Stimulated activated CD8-positive, alpha-beta memory T cell treated with anti-CD3 and anti-CD28 coated beads, Interleukin-2, amount 100 ng/mL, for 1 hour (primary cell): Measurements from ENCODE around the gene SLX9.
A peak's percentile ranks its signal among the peaks of the same experiment; 100 is the strongest.
"Not testable (repeated sequence)": the region's sequence is repeated elsewhere in the genome, so short reads cannot be mapped to it uniquely, and the experiment has no call there.

Experiments used
- DNase-seq, 2 donors: peaks; one replicate each; pipeline ENCODE4 v3.0.0-alpha.2; 2020; ENCODE audit warnings: low read depth in 2 of 2

The SLX9 gene

DNA sequence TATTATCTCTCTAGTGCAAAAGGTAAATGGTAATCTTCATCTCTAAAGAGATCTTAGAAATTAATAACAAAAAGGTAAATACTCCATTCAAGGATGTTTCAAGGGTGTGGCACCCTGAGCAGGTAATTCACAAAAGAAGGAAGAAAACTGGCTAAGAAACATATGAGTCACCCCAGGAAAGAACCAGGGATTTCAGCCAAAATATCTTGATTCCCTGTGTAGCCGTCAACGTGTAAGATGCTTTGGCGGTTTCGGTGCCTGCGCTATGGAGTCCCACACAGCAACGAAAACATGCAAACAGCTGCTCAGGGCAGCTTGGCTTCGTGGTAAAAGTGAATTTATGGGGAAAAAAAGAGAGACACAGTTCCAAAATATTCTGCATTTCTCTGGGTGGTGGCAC lies 22.9 kb upstream of the SLX9 start:
- DNase-seq, result no peak

DNA sequence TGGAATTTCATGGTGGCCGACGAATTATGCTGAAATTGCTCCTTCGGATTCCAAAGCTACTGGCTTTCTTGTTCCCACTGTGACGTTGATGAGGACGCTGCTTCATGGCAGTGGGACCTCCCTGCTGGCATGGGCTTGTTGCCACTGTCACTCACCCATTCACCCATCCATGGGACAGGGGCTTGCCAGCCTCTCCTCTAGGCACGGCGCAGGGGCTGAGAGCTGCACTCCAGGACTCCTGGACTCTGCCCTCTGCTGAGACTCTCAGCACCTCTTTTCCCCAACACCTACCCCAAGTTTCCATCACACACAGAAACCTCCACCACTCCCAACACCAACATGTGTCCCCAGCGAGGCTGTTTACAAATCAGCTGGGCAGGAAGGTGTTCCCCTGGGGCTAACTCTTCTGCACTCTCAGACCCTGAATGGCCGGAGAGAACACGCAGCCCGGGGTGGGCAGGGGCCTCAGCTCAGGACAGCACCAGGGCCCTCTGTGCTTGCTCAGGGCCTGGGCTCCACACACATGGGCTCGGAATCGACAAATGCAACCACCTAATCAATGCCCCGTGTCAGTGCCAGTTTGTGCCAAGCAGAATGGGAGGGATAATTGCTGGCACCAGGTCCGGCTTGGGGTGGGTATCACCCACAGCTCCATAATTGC lies 22.3 kb upstream of the SLX9 start:
- DNase-seq, result no peak

DNA sequence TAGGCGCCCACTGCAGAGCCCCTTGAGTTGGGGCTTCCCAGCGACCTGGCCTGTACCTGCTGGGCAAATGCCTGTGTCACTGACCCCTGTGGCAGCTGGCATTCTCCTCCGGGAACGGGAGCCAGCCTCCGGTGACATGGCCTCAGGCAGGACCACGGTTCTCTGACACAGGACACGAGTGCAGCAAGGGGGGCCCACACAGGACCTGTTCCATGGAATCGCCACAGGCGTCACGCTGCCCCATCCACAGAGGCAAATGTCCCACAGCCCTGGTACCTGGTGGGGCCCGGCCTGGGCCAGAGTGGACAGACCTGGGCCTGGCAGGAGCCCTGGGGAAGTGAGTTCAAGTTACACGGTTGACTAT lies 21.7 kb upstream of the SLX9 start:
- no peak for DNase-seq

DNA sequence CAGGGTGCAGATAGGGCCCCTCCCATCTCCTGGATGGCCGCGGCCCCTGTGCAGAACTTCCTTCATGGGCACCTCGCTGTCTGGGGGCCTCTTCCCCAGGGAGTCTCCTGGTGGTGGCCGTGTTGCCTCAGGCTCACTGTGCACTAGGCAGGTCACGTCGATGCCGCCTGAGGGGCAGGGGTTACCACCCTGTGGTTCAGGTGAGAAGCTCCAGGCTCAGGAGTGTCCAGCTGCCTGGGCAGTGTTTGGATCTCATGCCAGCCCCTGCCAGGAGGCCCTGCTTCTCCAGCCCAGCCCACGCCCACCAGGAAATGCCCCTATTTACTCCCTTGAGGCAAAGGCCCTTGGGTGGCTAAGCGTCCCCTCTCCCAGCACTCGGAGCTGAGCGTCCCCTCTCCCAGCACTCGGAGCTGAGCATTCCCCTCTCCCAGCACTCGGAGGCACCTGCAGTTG lies 21.2 kb upstream of the SLX9 start:
- no peak for DNase-seq

DNA sequence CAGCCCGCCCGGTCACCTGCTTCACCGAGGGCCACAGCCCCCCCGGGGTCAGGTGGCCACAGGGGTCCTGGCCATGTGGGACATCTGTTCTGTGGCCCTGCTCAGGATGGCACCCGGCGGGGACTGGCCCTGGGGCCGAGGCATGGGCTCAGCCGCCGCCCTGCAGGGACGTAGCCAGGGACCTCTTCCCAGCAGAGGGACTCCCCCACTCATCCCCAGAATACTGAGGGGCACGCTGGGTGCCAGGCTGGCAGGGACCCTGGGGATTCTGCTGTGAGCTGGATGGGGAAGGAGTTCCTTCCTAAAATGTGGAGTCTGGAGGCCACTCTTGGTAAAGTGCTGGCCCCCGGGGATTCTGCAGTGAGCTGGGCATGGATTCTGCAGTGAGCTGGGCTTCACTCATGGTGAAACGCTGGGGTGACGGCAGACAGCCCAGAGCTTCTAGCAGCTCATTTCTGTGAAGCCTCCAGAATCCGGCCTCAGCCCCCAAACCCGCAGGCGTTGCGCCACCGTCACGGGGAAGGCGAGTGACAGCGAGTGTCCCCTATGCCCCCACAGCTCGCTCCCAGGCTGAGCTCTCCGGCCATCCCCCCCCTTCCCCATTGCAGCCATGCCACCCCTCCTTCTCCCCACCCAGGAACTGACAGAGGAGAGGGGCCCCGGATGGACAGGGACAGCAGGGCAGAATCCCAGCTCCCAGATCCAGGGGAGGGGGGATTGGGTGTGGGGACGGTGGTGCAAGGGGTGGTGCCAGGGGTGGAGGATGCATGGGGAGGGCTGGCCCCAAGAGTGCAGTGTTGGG lies 20.5 kb upstream of the SLX9 start:
- no peak for DNase-seq

DNA sequence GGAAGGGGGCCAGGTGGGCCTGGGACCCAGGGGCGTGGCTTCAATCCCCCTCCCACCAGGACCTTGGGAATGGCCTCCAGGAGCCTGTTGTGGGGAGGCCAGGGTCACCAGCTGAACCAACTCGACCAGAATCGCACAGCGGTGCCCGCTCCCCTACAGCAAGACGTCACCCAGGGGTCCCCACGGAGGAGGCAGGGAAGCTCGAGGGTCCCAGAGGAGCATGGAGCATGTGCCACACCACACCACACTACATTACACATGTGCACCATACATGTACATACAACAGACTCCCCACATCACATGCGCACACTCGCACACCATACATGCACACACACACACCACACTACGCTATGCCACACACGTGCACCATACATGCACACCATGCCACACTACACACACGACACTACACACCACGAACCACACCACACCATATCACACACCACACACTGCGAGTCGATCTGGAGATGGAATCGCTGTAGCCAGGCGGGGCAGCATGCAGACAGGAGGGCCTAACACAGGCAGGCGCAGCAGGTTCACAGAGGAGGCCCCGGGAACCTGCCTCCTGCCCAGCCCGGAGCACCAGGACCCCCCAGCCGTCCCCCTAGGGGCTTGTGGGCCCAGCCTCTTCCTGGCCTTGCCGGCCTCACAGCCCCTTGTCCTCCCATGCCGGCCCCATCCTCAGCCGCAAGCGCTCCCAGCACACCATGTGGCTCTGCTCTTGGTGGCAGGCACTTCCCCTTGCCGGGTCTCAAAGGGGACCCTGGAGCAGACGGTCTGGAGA lies 19.7 kb upstream of the SLX9 start:
- DNase-seq, result no peak

DNA sequence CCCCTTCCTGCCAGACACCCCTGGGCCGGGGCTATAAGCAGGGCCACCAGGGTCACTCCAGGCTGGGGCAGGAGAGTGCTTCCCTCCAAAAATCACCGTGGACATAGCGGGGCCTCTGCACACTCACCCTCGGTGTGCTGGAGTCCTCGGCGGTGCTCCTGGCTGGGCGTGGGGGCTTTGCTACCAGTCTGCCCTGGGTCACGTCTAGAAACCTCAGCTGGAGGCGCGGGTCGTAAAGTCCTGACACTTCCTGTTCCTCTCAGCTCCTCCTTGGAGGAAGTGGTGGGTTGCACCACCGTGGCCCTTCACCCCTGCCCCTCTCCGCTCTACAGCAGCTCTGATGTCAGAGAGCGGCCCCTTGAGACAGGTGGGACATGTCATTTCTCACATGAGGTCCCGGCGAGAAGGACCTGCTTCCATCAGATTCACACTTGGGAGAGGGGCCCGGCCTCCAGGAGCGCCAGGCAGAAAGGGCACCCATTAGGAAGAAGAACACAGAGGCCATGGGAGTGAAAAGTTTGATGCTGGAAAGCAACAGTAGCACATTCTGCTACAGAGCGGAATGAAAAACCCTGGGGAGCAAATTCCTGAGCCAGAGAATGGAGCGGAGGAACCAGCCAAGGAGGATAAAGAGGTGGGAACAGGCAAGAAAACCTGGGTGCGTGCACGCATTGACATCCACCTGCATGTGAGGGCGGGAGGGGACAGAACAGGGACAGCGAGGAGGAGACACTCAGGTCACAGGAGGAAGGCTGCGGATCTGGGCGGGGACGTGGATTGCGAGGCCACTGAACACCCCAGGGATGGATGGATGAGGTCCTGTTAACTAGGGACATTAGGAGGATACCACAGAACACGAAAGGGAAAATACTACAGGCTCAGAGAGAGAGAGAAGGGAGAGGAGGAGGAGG lies 18.9 kb upstream of the SLX9 start, which contains the start of gene ITGB2:
TSS of gene ITGB2 (minus strand) at position 206 of the 911 bp plus-strand sequence. CDS start 10,117 bp downstream, outside the sequence.
- DNase-seq, result no peak

DNA sequence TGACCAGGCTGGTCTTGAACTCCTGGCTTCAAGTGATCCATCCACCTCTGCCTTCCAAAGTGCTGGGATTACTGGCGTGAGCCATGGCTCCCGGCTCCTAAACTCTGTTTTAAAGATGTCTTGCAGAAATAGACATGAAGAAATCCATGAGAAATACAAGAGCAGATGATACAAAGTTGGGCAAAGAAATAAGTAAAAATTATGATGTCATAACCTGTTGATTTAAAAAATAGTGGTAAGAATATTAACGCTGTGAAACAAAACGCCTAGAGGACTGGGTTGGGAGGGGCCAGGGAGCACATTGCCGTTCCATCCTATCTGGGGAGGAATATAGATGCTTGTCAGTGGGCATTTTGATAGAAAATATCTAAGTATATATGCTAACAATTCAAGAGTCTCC lies 17.9 kb upstream of the SLX9 start:
- DNase-seq, result no peak

DNA sequence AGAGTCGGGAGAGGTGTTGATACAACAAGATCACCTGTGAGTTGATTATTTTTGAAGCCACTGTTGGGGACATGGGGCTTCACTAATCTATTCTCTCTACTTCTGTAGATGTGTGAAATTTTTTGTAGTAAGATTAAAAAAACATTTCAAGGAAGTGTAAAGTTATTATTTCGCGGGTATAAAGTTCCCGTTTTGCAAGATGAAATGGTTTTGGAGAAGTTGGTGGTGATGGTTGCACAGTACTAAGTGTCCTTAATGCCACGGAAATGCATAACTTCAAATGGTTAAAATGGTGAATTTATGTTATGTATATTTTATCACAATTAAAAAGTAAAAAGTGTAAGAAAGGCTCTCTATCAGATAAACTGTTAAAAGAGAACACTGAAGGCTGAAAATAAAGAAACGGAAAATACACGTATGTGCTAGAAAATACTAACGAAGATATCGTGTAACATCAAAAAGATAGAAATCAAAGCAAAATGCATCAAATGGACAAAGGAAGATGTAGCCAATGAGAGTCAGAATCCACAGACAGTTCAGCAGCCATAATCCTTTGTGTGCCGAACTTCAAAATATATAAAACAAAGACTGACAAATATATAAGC lies 16.2 kb upstream of the SLX9 start:
- DNase-seq, result no peak

DNA sequence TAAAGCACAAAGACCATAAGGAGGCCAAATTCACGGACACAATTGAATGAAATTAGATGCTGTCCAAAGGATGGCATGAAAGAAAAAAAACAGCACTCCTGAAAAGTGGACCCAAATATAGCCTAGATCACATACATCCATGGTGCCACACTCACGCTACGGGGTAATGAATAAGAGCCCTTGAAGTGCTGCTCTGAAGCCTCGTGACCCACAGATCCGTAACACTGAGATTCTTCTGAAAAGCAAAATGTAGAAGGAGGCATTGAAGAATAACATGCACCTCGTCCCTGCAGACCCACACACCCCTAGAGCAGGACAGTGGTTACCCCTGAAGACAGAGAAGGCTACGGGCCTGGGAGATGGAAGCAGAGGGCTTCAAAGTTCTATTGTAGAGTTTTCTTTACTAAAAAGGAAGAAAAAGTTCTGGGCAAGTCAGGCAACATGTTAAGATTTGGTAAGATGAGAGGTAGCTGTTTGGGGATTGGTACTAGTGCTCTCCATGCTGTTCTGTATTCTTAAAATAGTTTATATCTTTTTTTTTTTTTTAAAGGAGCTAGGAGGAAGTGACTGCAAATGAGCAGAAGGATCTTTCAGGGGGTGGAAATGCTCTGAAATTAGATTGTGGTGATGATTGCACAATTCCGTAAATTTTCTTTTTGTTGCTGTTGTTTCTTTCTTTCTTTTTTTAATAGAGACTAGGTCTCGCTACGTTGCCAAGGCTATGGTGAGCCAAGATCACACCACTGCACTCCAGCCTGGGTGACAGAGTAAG lies 15.0 kb upstream of the SLX9 start:
- DNase-seq, result no peak

DNA sequence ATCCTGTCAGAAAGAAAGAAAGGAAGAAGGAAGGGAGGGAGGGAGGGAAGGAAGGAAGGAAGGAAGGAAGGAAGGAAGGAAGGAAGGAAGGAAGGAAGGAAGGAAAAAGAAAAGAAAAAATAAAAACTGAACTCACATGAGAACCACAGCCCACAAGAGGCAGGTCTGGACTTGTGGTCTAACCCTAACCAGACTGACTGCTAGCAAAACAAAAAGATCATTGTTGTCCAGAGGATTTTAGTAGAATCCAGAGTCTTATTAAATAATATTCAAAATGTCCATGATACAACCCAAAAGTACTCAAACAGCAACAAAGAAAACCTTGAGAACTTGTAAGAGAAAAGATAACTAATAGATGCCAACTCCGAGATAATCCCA lies 14.5 kb upstream of the SLX9 start:
- no peak for DNase-seq

DNA sequence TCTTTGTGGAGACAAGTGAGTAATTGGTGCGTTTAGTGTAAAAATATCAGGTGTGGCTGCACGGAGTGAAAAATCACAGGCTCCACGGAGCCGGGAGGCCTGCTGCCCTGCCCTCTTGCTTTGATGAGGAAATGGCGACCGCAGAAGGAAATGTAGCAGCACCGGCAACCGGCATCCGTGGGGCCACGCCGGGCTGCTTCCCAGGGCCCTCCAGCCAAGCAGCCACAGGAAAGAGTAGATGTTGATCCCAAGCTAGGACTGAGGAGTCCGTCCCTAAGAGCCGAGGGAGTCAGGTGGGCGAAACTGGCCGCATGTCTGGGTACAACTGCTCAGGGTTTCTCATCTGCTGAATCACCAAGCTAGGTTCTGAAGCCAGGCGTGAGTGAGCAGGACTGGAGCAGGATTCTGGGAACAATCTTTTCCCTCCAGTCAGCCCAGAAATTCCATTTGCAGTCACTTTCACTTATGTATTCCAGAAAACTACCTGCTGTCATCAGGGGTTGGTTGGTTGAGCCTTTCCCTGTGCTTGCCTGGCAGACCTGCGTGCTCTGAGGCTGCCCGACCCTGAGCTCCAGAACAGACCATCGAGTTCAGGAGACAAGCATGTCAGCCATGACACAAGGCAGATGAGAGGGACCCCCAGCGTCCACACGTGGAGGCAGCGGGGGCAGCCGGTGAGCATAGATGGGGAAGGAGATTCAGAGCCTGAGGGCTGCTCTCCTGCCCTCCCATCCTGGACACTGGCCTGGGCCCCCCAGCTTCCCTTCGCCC lies 13.3 kb upstream of the SLX9 start:
- no peak for DNase-seq

DNA sequence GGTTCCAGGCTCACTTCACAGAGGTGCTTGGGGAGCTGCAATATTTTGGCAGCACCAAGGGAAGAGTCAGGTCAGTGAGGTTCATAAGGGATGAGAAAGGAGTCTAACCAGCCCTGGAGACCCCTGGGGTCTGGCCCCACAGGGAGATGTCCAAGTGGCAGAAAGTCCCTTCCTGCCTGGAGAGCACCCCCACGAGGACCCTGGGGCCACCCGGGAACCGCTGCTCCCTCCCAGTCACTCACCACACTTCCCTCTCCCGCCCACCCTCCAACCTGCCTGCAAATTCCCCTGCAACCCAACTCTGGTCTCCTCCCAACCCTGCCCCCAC lies 12.6 kb upstream of the SLX9 start:
- no peak for DNase-seq

DNA sequence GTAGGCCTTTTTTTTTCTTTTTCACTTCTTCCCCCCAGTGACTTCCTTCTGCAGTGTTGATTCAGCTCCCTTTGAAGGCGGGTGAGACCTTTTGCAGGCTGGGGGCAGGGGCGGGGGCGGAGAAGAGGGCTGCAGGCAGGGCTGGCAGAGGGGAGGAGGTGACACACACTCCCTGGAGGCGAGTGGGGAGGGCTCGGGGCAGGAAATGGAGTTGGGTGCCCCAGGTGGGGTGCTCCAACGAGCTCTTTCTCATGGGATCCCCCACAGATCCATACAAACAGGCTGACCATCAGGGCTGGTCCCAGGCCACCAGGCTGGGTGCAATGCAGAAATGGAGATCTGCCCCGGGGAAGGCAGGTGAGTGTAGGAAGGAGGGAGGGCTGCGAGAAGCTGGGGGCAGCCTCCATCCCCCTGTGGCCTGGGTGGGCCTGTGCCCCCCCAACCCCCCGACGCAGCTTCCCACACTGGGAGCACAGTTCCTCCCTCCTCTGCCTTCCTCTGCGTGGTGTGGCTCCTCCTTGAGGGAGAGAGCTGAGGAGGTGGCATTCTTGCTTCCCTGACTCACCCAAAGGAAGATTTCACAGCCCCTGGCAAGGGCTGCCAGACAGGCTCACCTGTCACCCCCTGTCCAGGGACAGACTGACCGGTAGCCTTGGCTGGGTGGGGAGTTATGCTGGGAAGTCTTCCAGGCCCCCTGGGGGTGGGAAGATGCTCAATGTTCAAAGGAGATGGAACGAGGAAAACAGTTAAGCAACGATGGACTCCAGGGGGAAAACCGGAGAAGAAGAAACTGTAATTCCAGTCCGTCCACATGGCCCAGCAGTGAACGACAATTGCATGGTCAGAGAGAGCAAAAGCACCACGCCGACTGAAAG lies 12.0 kb upstream of the SLX9 start:
- DNase-seq, result peak; percentile 73 to 84

DNA sequence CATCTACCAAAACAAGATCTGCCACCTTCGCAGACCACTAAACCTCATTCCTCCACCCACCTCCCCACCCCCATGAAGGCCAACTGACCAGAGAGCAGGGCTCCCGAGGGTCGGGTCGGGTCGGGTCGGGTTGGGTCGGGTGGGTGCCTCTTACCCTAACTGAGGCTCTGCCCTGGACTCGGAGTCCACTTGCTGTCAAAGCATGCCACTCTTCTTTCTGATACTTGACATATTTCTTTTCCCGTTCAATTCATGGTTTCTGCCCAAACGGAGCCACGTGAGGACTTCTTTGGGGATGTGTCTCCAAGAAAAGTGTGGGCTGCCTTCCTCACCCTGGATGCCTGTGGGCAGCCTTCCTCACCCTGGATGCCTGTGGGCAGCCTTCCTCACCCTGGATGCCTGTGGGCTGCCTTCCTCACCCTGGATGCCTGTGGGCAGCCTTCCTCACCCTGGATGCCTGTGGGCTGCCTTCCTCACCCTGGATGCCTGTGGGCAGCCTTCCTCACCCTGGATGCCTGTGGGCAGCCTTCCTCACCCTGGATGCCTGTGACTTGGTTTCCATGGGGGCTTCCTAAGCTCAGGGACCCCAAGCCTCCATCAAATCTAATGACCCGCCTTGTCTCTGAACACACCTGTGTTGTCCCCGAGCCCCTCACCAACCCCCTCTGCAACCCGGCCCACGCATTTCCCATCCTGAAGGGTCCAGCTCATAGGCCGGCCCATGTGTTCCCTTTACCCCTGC lies 11.2 kb upstream of the SLX9 start:
- not testable (repeated sequence) for DNase-seq

DNA sequence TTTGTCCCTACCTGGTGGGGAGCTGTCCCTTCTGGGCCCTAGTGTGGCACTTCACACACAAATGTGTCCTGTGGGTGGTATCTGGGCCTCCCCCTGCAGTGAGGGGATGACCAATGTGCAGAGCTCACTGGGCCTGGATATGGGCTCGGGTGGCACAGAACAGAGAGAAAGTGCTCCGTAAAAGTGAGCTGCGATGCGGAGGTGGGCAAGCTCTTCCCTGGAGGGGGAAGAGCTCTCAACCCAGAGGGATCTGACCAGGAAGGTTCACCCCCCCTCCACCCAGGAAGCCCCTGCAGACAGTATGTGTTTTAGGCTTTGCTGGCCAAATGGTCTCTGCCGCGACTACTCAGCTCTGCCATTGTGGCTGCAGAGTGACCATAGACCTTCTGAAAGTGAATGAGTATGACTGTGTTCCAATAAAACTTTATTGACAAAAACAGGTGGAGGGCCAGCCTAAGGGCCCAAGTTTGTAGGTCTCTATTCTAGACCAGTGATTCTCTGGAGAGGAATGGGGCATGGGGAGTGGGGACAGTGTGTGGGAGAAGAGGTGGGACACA lies 10.5 kb upstream of the SLX9 start:
- no peak for DNase-seq

DNA sequence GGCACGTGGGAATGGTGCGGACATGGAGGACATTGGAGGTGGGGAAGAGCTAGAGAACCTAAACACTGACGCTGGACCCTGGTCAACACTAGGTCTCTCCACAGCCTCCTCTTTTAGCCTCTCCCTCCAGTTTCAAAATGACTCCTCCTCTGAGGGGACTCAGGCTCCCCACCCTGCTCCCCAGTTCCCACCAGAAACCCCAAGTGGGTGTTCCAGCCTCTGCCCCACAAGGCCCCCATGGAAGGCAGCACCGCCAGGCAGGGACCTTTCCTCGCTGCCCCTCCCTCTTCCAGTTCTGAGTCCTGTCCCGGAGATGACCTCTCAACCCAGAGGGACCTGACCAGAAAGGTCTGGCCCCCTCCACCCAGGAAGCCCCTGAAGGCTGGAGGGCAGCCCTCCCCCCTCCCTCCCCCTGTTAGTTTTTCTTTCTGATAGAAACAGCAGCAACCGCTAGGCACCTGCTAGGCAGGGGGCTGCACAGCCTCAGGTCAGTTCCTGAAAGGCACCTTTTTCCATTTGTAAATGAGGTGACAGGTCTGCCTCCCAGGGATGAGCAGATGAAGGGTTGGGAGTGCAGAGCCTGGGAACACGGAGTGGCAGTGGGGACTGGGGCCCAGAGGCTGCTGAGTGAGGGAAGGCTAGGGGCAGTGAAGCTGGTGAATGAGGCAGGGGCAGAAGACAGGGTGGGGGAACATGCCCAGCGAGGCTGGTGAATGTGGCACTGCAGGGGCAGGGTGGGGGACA lies 9.9 kb upstream of the SLX9 start:
- no peak for DNase-seq
